Measurements from ENCODE around the gene NFIB. TPM values are rescaled to one million over a fixed set of nuclear protein-coding genes. Genes with fewer than 3 reads are reported as not detected.

NFIB gene
- total and polyA plus RNA-seq, 2 of the 13 experiments (the other 11 are each of a cell fraction or from before 2014, with no cell fraction given) = 0.98 to 4.6 TPM

DNA sequence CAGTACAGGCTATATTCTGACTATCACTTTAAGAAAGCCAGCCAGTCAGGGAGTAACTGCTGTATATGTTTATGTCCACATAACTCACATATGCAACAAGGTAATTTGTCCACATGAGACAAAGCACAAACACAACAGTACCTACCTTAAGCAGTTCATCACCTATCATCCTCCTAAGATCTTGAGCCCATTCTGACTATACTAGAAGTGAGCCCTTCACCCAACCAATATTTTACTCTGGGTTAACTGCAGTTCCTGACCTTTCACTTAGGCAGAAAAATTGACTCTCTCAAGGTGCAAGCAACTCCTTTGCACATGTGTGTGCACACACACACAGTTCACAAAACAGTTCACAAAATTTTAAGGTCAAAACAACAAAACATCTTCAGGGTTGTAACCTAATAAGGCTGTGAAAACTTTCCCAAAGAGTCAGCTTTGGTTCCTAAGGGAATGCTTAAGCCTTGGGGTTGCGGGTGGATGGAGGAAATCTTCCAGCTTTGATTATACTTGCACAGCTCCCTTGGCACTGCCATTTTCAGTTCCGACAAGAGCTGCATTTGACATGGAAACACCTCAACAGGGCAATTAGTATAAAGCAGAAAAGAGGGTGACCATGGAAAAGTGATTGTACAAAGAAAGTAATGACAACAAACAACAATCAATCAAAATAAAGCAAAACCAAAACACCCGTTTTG lies 215.3 kb downstream of the NFIB start (continued):
- TF ChIP-seq, protein P1, sequence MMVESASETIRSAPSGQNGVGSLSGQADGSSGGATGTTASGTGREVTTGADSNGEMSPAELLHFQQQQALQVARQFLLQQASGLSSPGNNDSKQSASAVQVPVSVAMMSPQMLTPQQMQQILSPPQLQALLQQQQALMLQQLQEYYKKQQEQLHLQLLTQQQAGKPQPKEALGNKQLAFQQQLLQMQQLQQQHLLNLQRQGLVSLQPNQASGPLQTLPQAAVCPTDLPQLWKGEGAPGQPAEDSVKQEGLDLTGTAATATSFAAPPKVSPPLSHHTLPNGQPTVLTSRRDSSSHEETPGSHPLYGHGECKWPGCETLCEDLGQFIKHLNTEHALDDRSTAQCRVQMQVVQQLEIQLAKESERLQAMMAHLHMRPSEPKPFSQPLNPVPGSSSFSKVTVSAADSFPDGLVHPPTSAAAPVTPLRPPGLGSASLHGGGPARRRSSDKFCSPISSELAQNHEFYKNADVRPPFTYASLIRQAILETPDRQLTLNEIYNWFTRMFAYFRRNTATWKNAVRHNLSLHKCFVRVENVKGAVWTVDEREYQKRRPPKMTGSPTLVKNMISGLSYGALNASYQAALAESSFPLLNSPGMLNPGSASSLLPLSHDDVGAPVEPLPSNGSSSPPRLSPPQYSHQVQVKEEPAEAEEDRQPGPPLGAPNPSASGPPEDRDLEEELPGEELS (CRISPR knock-in tag; IDR thresholded peaks at IDR 0.05) = no peak
- TF ChIP-seq KDM6A (CRISPR knock-in tag; IDR thresholded peaks at IDR 0.05; ENCODE audit: low read depth) (no peak), ZSCAN20 (CRISPR knock-in tag; IDR thresholded peaks at IDR 0.05; ENCODE audit: borderline replicate concordance) (no peak), ZNF367 (CRISPR knock-in tag; IDR thresholded peaks at IDR 0.05; ENCODE audit: borderline replicate concordance) (no peak), ZFP36L1 (CRISPR knock-in tag; IDR thresholded peaks at IDR 0.05) (no peak), ZFP36L2 (CRISPR knock-in tag; IDR thresholded peaks at IDR 0.05) (no peak), NR3C1 (CRISPR knock-in tag; IDR thresholded peaks at IDR 0.05) (no peak), ZNF331 (CRISPR knock-in tag; IDR thresholded peaks at IDR 0.05) (no peak), ZNF550 (CRISPR knock-in tag; IDR thresholded peaks at IDR 0.05; ENCODE audit: borderline replicate concordance) (no peak), ZNF530 (CRISPR knock-in tag; IDR thresholded peaks at IDR 0.05; ENCODE audit: low read depth) (no peak)

- no peak for ATAC-seq
- WGBS (ENCODE audit: low lambda C conversion rate) = 61% methylated on average over 6 of the region's 6 CpGs
- Histone ChIP-seq H4K20me1 (ENCODE audit: insufficient read depth, low read length) (no peaks in the 10 kb centered on the region), H3K36me3 (replicated peaks in 1 of 2; ENCODE audit: control insufficient read depth in 1 of 2, insufficient read depth in 2 of 2, low read length in 2 of 2) (no peaks in the 10 kb centered on the region), H3K4me2 (ENCODE audit: low read depth, low read length) (no peak overlapping the region), H3K4me3 (replicated peaks in 1 of 3; ENCODE audit: insufficient read depth in 1 of 3, low read depth in 2 of 3, low read length in 3 of 3) (no peak overlapping the region), H2AFZ (ENCODE audit: low read length) (no peak overlapping the region), H3K9me3 (ENCODE audit: low read length) (no peaks in the 10 kb centered on the region), H3K4me1 (ENCODE audit: insufficient read depth, low read length) (no peaks in the 10 kb centered on the region), H3K9ac (ENCODE audit: insufficient read depth, low read depth, low read length) (no peak overlapping the region), H3K27ac (ENCODE audit: extremely low read length, insufficient read depth, low read length) (no peak overlapping the region), H3K79me2 (ENCODE audit: insufficient read depth, low read length) (no peaks in the 10 kb centered on the region), H3K27me3 (ENCODE audit: control insufficient read depth in 1 of 2, insufficient read depth in 2 of 2, low read length in 2 of 2) (no peaks in the 10 kb centered on the region)
- no peak for FAIRE-seq
- intact Hi-C loops (cut with micrococcal nuclease; ENCODE audit: unreplicated experiment) (no loop called here), in situ Hi-C loops (cut with HindIII; ENCODE audit: extremely low pct_ligation_motif_present, low pct_unique_long_range_greater_than_20kb) (no loop called here)
- no TSS peak for BruUV-seq (replicated peaks)
- DNase-seq (ENCODE audit: low spot score) = no peak
- ChIA-PET POLR2A (no interaction called here), CTCF (ENCODE audit: low intra/inter-chr PET ratio, low total read pairs) (no interaction called here)
- TF ChIP-seq SMAD1 (CRISPR knock-in tag; IDR thresholded peaks at IDR 0.05; ENCODE audit: borderline replicate concordance, low read depth) = no peak
- TF ChIP-seq IRX3 (CRISPR knock-in tag; IDR thresholded peaks at IDR 0.05; ENCODE audit: borderline replicate concordance, low read depth) = no peak
- no peak for TF ChIP-seq RFXAP (CRISPR knock-in tag; IDR thresholded peaks at IDR 0.05; ENCODE audit: borderline replicate concordance)
- no peak for TF ChIP-seq ZNF205 (CRISPR knock-in tag; IDR thresholded peaks at IDR 0.05)
Observed at GRCh38 chr9:14097666-14098415, 216.1 kb downstream of the NFIB start.

Data from HepG2 (cell line).